ENCODE data around the gene SIAE.
A peak's percentile ranks its signal among the peaks of the same experiment; 100 is the strongest.

SIAE gene

GRCh38 chr11:124678416-124678815 is 4.9 kb upstream of the SIAE start:
- TF ChIP-seq, protein P1, sequence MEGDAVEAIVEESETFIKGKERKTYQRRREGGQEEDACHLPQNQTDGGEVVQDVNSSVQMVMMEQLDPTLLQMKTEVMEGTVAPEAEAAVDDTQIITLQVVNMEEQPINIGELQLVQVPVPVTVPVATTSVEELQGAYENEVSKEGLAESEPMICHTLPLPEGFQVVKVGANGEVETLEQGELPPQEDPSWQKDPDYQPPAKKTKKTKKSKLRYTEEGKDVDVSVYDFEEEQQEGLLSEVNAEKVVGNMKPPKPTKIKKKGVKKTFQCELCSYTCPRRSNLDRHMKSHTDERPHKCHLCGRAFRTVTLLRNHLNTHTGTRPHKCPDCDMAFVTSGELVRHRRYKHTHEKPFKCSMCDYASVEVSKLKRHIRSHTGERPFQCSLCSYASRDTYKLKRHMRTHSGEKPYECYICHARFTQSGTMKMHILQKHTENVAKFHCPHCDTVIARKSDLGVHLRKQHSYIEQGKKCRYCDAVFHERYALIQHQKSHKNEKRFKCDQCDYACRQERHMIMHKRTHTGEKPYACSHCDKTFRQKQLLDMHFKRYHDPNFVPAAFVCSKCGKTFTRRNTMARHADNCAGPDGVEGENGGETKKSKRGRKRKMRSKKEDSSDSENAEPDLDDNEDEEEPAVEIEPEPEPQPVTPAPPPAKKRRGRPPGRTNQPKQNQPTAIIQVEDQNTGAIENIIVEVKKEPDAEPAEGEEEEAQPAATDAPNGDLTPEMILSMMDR (conservative IDR thresholded peaks at IDR 0.05): no peak
- no peak overlapping the region for H3K27ac ChIP-seq

- no peak overlapping the region for H3K27ac ChIP-seq
- TF ChIP-seq, protein P1 (conservative IDR thresholded peaks at IDR 0.05): no peak
Observed at GRCh38 chr11:124676386-124676785, 2.8 kb upstream of the SIAE start.

GRCh38 chr11:124674571-124674970 is 1.0 kb upstream of the SIAE start:
- peak overlapping the region; percentile 67; the same call in 1 of the 2 replicates for H3K27ac ChIP-seq

DNA sequence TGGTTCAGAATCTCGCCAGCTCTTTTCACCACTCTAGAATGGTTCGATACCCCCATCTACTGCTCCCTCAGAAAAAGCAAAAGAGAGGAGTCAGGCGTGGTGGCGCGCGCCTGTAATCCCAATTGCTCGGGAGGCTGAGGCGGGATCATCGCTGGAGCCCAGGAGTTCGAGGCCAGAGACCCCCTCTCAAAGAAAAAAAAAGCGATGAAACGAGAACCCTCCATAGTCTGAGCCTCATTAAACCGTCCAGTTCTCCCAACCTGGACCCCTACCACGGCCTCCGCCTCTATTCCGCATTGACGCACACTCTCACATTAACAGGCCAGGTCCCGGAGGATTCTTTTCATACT is 604 bp upstream of the SIAE start:
- H3K27ac ChIP-seq: peak overlapping the region; percentile 67
- TF ChIP-seq, protein P1 (conservative IDR thresholded peaks at IDR 0.05): no peak

More at GRCh38 chr11:124674571-124674970, 1.0 kb upstream of the SIAE start:
- TF ChIP-seq, protein P1 (conservative IDR thresholded peaks at IDR 0.05): no peak

- peak overlapping the region; percentile 67 for H3K27ac ChIP-seq
- TF ChIP-seq, protein P1 (conservative IDR thresholded peaks at IDR 0.05): no peak
Observed at GRCh38 chr11:124672536-124673215, 863 bp downstream of the SIAE start.

DNA sequence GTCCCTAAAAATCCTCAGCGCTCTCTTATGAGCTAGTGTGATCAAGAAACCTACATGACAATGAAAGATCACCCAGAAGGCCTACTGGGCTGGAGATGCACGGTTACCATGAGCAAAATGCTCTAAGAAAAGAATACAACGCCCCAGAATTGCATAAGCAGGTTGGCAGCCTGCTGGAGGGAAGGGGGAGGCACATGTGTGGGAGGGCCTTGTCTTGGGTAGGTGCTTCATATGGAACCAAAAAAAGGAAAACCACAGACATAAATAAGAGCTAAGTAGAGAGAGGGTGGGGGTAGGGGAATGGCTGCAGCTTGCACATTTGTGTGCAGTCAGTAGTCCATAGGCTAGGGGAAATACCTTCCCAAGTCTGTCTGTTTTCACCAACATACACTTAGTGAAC is 2.8 kb downstream of the SIAE start:
- TF ChIP-seq, protein P1 (conservative IDR thresholded peaks at IDR 0.05): no peak
- H3K27ac ChIP-seq: no peak overlapping the region

GRCh38 chr11:124669193-124669592 is 4.3 kb downstream of the SIAE start:
- TF ChIP-seq, protein P1 (conservative IDR thresholded peaks at IDR 0.05): peak; percentile 94
- no peak overlapping the region for H3K27ac ChIP-seq

Measured in VCaP (cell line).